ENCODE measurements around the gene ZNF578.
A peak's percentile ranks its signal among the peaks of the same experiment; 100 is the strongest.
"Not testable (repeated sequence)": the region's sequence is repeated elsewhere in the genome, so short reads cannot be mapped to it uniquely, and the experiment has no call there.

Gene ZNF578

GRCh38 chr19:52484111-52484743 lies 30.9 kb downstream of the ZNF578 start:
- H3K4me3 ChIP-seq (ENCODE audit: low read length) = peak overlapping the region; percentile 17
- not testable (repeated sequence) for DNase-seq (ENCODE audit: low read depth); H3K27me3 ChIP-seq (replicated peaks; ENCODE audit: control insufficient read depth, insufficient read depth, low read length); H3K9ac ChIP-seq (ENCODE audit: low read length); H3K4me1 ChIP-seq (ENCODE audit: control insufficient read depth, insufficient read depth, low read length); H3K36me3 ChIP-seq (ENCODE audit: control insufficient read depth, insufficient read depth, low read length, severe bottlenecking)
- H3K9me3 ChIP-seq (ENCODE audit: control insufficient read depth, low read length) = peaks cover 92% of the 10 kb centered on the region

GRCh38 chr19:52485064-52485463 lies 31.7 kb downstream of the ZNF578 start:
- not testable (repeated sequence) for H3K4me3 ChIP-seq (ENCODE audit: low read length); H3K4me1 ChIP-seq (ENCODE audit: control insufficient read depth, insufficient read depth, low read length); DNase-seq (ENCODE audit: low read depth); H3K36me3 ChIP-seq (ENCODE audit: control insufficient read depth, insufficient read depth, low read length, severe bottlenecking); H3K27me3 ChIP-seq (replicated peaks; ENCODE audit: control insufficient read depth, insufficient read depth, low read length); H3K9ac ChIP-seq (ENCODE audit: low read length)
- peaks cover 85% of the 10 kb centered on the region for H3K9me3 ChIP-seq (ENCODE audit: control insufficient read depth, low read length)

DNA sequence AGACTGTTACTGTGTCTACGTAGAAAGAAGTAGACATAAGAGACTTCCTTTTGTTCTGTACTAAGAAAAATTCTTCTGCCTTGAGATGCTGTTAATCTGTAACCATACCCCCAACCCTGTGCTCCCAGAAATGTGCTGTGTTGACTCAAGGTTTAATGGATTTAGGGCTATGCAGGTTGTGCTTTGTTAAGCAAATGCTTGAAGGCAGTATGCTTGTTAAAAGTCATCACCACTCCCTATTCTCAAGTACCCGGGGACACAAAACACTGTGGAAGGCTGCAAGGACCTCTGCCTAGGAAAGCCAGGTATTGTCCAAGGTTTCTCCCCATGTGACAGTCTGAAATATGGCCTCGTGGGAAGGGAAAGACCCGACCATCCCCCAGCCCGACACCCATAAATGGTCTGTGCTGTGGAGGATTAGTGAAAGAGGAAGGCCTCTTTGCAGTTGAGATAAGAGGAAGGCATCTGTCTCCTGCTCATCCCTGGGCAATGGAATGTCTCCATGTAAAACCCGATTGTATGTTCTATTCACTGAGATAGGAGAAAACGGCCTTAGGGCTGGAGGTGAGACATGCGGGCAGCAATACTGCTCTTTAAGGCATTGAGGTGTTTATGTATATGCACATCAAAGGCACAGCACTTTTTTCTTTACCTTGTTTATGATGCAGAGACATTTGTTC lies 32.3 kb downstream of the ZNF578 start:
- H3K4me3 ChIP-seq (ENCODE audit: low read length); H3K36me3 ChIP-seq (ENCODE audit: control insufficient read depth, insufficient read depth, low read length, severe bottlenecking); H3K9ac ChIP-seq (ENCODE audit: low read length); DNase-seq (ENCODE audit: low read depth); H3K27me3 ChIP-seq (replicated peaks; ENCODE audit: control insufficient read depth, insufficient read depth, low read length); H3K4me1 ChIP-seq (ENCODE audit: control insufficient read depth, insufficient read depth, low read length): not testable (repeated sequence)
- H3K9me3 ChIP-seq (ENCODE audit: control insufficient read depth, low read length) = peaks cover 81% of the 10 kb centered on the region

GRCh38 chr19:52492201-52492993 lies 39.0 kb downstream of the ZNF578 start:
- no peak for DNase-seq (ENCODE audit: low read depth)
- H3K36me3 ChIP-seq (ENCODE audit: control insufficient read depth, insufficient read depth, low read length, severe bottlenecking) = no peaks in the 10 kb centered on the region
- H3K9ac ChIP-seq (ENCODE audit: low read length) = no peak overlapping the region
- H3K9me3 ChIP-seq (ENCODE audit: control insufficient read depth, low read length) = peaks cover 32% of the 10 kb centered on the region
- no peaks in the 10 kb centered on the region for H3K27me3 ChIP-seq (replicated peaks; ENCODE audit: control insufficient read depth, insufficient read depth, low read length)
- H3K4me1 ChIP-seq (ENCODE audit: control insufficient read depth, insufficient read depth, low read length) = no peaks in the 10 kb centered on the region
- H3K4me3 ChIP-seq (ENCODE audit: low read length) = no peak overlapping the region

DNA sequence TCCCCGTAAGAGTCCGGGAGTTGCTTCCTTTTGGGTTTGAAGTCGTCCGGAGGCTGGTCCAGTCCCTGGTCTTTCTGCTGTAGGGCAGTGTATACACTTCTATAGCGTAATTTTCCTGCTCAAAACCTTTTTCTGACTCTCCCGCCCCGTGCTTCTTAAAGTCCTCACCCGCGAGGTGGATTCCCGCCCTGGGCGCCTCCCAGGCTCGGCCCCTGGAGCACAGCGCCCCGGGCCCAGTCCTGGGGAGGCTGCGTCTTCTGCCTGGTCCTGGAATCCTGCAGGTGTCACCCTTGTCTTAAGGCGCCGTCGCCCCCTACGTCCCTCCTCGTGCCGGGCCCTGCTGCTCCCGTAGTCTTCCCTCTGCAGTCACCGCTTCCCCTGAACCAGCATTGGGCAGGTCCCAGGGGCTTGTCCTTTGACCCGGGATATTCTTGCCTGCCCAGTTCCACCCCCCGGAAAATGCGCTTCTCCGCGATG lies 39.7 kb downstream of the ZNF578 start:
- H3K9me3 ChIP-seq (ENCODE audit: control insufficient read depth, low read length) = peaks cover 30% of the 10 kb centered on the region
- H3K9ac ChIP-seq (ENCODE audit: low read length) = no peak overlapping the region
- no peak overlapping the region for H3K4me3 ChIP-seq (ENCODE audit: low read length)
- DNase-seq (ENCODE audit: low read depth) = no peak
- H3K4me1 ChIP-seq (ENCODE audit: control insufficient read depth, insufficient read depth, low read length) = no peaks in the 10 kb centered on the region
- no peaks in the 10 kb centered on the region for H3K27me3 ChIP-seq (replicated peaks; ENCODE audit: control insufficient read depth, insufficient read depth, low read length)
- H3K36me3 ChIP-seq (ENCODE audit: control insufficient read depth, insufficient read depth, low read length, severe bottlenecking) = no peaks in the 10 kb centered on the region

- H3K4me1 ChIP-seq (ENCODE audit: control insufficient read depth, insufficient read depth, low read length) = no peaks in the 10 kb centered on the region
- H3K4me3 ChIP-seq (ENCODE audit: low read length) = no peak overlapping the region
- no peak overlapping the region for H3K9ac ChIP-seq (ENCODE audit: low read length)
- peaks cover 29% of the 10 kb centered on the region for H3K9me3 ChIP-seq (ENCODE audit: control insufficient read depth, low read length)
- no peaks in the 10 kb centered on the region for H3K27me3 ChIP-seq (replicated peaks; ENCODE audit: control insufficient read depth, insufficient read depth, low read length)
- H3K36me3 ChIP-seq (ENCODE audit: control insufficient read depth, insufficient read depth, low read length, severe bottlenecking) = no peaks in the 10 kb centered on the region
- DNase-seq (ENCODE audit: low read depth) = no peak
Observed at GRCh38 chr19:52494518-52494917, 41.2 kb downstream of the ZNF578 start.

DNA sequence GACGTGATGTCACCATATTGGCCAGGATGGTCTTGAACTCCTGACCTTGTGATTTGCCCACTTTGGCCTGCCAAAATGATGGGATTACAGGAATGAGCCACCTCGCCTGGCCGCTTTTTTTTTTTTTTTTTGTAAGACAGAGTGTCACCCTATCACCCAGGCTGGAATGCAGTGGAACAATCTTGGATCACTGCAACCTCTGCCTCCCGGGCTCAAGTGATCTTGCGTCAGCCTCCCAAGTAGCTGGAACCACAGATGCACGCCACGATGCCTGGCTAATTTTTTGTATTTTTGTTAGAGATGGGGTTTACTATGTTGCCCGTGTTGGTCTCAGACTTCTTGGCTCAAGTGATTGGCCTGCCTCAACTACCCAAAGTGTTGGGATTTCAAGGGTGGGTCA lies 45.2 kb downstream of the ZNF578 start:
- no peak overlapping the region for H3K9ac ChIP-seq (ENCODE audit: low read length)
- H3K4me1 ChIP-seq (ENCODE audit: control insufficient read depth, insufficient read depth, low read length) = no peaks in the 10 kb centered on the region
- no peaks in the 10 kb centered on the region for H3K27me3 ChIP-seq (replicated peaks; ENCODE audit: control insufficient read depth, insufficient read depth, low read length)
- H3K4me3 ChIP-seq (ENCODE audit: low read length) = no peak overlapping the region
- no peak for DNase-seq (ENCODE audit: low read depth)
- H3K36me3 ChIP-seq (ENCODE audit: control insufficient read depth, insufficient read depth, low read length, severe bottlenecking) = peaks cover 17% of the 10 kb centered on the region
- H3K9me3 ChIP-seq (ENCODE audit: control insufficient read depth, low read length) = peaks cover 26% of the 10 kb centered on the region

DNA sequence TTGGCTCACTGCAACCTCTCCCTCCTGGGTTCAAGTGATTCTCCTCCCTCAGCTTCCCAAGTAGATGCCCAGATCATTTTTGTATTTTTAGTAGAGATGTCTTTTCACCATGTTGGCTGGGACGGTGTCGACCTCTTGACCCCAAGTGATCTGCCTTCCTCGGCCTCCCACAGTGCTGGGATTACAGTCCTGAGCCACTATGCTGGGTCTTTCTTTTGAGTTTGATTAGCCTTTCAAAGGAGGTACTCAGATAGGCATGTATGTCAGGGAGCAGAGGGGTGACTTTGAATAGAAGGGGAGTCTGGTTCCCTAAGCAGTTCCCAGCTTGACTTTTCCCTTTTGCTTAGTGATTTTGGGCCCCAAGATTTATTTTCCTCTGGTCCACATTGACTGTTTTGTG lies 47.1 kb downstream of the ZNF578 start:
- H3K9ac ChIP-seq (ENCODE audit: low read length); DNase-seq (ENCODE audit: low read depth); H3K4me3 ChIP-seq (ENCODE audit: low read length); H3K27me3 ChIP-seq (replicated peaks; ENCODE audit: control insufficient read depth, insufficient read depth, low read length); H3K4me1 ChIP-seq (ENCODE audit: control insufficient read depth, insufficient read depth, low read length): not testable (repeated sequence)
- peaks cover 37% of the 10 kb centered on the region for H3K9me3 ChIP-seq (ENCODE audit: control insufficient read depth, low read length)
- H3K36me3 ChIP-seq (ENCODE audit: control insufficient read depth, insufficient read depth, low read length, severe bottlenecking) = peaks cover 23% of the 10 kb centered on the region

GRCh38 chr19:52500991-52501390 lies 47.6 kb downstream of the ZNF578 start:
- peaks cover 28% of the 10 kb centered on the region for H3K36me3 ChIP-seq (ENCODE audit: control insufficient read depth, insufficient read depth, low read length, severe bottlenecking)
- H3K4me3 ChIP-seq (ENCODE audit: low read length); H3K9ac ChIP-seq (ENCODE audit: low read length); DNase-seq (ENCODE audit: low read depth); H3K4me1 ChIP-seq (ENCODE audit: control insufficient read depth, insufficient read depth, low read length); H3K27me3 ChIP-seq (replicated peaks; ENCODE audit: control insufficient read depth, insufficient read depth, low read length): not testable (repeated sequence)
- H3K9me3 ChIP-seq (ENCODE audit: control insufficient read depth, low read length) = peaks cover 42% of the 10 kb centered on the region

GRCh38 chr19:52507266-52507665 lies 53.9 kb downstream of the ZNF578 start:
- Histone ChIP-seq H3K9ac (ENCODE audit: low read length) (no peak overlapping the region), H3K4me1 (ENCODE audit: control insufficient read depth, insufficient read depth, low read length) (no peaks in the 10 kb centered on the region), H3K27me3 (replicated peaks; ENCODE audit: control insufficient read depth, insufficient read depth, low read length) (no peaks in the 10 kb centered on the region), H3K9me3 (ENCODE audit: control insufficient read depth, low read length) (peaks cover 76% of the 10 kb centered on the region), H3K4me3 (ENCODE audit: low read length) (no peak overlapping the region), H3K36me3 (ENCODE audit: control insufficient read depth, insufficient read depth, low read length, severe bottlenecking) (peaks cover 47% of the 10 kb centered on the region)
- no peak for DNase-seq (ENCODE audit: low read depth)

DNA sequence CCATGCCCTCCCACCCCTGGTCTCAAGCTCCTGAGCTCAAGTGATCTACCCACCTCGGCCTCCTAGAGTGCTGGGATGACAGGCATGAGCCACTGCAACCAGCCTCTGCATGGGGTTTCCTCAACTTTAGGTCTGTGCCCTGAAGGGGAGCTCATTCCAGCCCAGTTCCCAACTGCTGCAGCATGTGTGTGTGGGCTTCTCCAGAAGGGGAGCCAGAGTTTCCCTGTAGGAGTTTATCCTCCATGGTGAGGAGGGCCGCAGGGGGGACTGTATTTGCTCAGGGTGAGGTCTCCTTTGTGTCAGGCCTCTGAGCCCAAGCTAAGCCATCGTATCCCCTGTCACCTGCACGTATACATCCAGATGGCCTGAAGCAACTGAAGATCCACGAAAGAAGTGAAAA lies 62.8 kb downstream of the ZNF578 start:
- Histone ChIP-seq H3K4me1 (ENCODE audit: control insufficient read depth, insufficient read depth, low read length) (no peaks in the 10 kb centered on the region), H3K9me3 (ENCODE audit: control insufficient read depth, low read length) (peaks cover 43% of the 10 kb centered on the region), H3K9ac (ENCODE audit: low read length) (no peak overlapping the region), H3K4me3 (ENCODE audit: low read length) (no peak overlapping the region), H3K36me3 (ENCODE audit: control insufficient read depth, insufficient read depth, low read length, severe bottlenecking) (peaks cover 13% of the 10 kb centered on the region), H3K27me3 (replicated peaks; ENCODE audit: control insufficient read depth, insufficient read depth, low read length) (no peaks in the 10 kb centered on the region)
- DNase-seq (ENCODE audit: low read depth) = no peak
